Endothelial cell of umbilical vein (primary cell): Measurements from ENCODE around the gene CAND2. TPM values are rescaled to one million over a fixed set of nuclear protein-coding genes. Genes with fewer than 3 reads are reported as not detected.

Experiments used
- BruUV-seq: library from RNA; stranded (reverse); fragments of 400-500 nt; replicated peaks from 2 replicates; lab custom pipeline; 2021; lab: Mats Ljungman, UMichigan
- CTCF ChIA-PET: fragments of 300-600, 350-600 bp; sonication (Branson Sonifier 250); formaldehyde crosslinking; loops from one replicate; lab custom pipeline; 2021; ENCODE audit warnings: antibody characterized with exemption, inconsistent platforms; lab: Charles Lee
- POLR2A ChIA-PET: fragments of 300-600, 350-600 bp; sonication (Branson Sonifier 250); formaldehyde crosslinking; loops from one replicate; lab custom pipeline; 2021; ENCODE audit warnings: antibody characterized with exemption, inconsistent platforms; lab: Charles Lee
- DNase-seq: peaks from one replicate; pipeline ENCODE4 v3.0.0-alpha.2; 2011; ENCODE audit warnings: low read depth, low spot score
- FAIRE-seq: peaks from 2 replicates; lab custom pipeline; 2011; peaks lifted over from hg19 to GRCh38; lab: Jason Lieb, UNC
- H2AFZ ChIP-seq: 2 replicates; pipeline ENCODE4 v1.6.0; 2012; ENCODE audit warnings: low read depth, low read length, control low read depth, inconsistent platforms
- H3K27ac ChIP-seq: 2 replicates; pipeline ENCODE4 v1.5.1; 2011; ENCODE audit warnings: low read depth, mild to moderate bottlenecking, control low read depth, low read length, moderate library complexity; ENCODE audit not compliant: insufficient read depth
- H3K27me3 ChIP-seq, 2 experiments: 2 replicates each; pipeline versions ENCODE4 v1.6.0 to v1.6.1; 2011; ENCODE audit warnings: low read length in 2 of 2, mixed read lengths in 1 of 2; ENCODE audit not compliant: control insufficient read depth in 2 of 2, insufficient read depth in 2 of 2
- H3K36me3 ChIP-seq, 2 experiments: 2 replicates in 1 of 2; 3 replicates in 1 of 2; pipeline ENCODE4 v1.5.1; 2011; ENCODE audit warnings: low read length in 2 of 2, mild to moderate bottlenecking in 1 of 2, moderate library complexity in 1 of 2; ENCODE audit not compliant: control insufficient read depth in 2 of 2, insufficient read depth in 2 of 2; ENCODE audit errors: extremely low read depth in 1 of 2
- H3K4me1 ChIP-seq: 3 replicates; pipeline ENCODE4 v1.5.1; 2011; ENCODE audit warnings: mild to moderate bottlenecking, low read length; ENCODE audit not compliant: control insufficient read depth, insufficient read depth; ENCODE audit errors: extremely low read depth
- H3K4me2 ChIP-seq: 2 replicates; pipeline ENCODE4 v1.6.1; 2011; ENCODE audit warnings: low read length, control low read depth, mixed read lengths; ENCODE audit not compliant: insufficient read depth
- H3K4me3 ChIP-seq, 3 experiments: fragments of 200-600 bp in 1 of 3; sonication (generic), shearing (Covaris generic) in 1 of 3; replicated peaks in 1 of 3; 2 replicates each; pipeline ENCODE4 v1.5.1; 2011 to 2016; ENCODE audit warnings: control low read depth in 3 of 3, low read length in 3 of 3, mild to moderate bottlenecking in 2 of 3, inconsistent platforms in 1 of 3, low read depth in 1 of 3, moderate library complexity in 1 of 3; ENCODE audit not compliant: insufficient read depth in 1 of 3
- H3K79me2 ChIP-seq: 2 replicates; pipeline ENCODE4 v1.6.0; 2012; ENCODE audit warnings: low read length, inconsistent platforms; ENCODE audit not compliant: control insufficient read depth, insufficient read depth
- H3K9ac ChIP-seq: replicated peaks from 2 replicates; pipeline ENCODE3; 2011; ENCODE audit warnings: low read length, control low read depth; ENCODE audit not compliant: insufficient read depth; ENCODE audit errors: extremely low read depth
- H3K9me1 ChIP-seq: replicated peaks from 3 replicates; pipeline ENCODE4 v1.6.0; 2011; ENCODE audit warnings: mild to moderate bottlenecking, low read length; ENCODE audit not compliant: control insufficient read depth, insufficient read depth; ENCODE audit errors: extremely low read depth
- H3K9me3 ChIP-seq: replicated peaks from 2 replicates; pipeline ENCODE4 v1.5.1; 2012; ENCODE audit warnings: low read length, inconsistent platforms; ENCODE audit not compliant: control insufficient read depth, insufficient read depth
- H4K20me1 ChIP-seq: replicated peaks from 2 replicates; pipeline ENCODE3; 2011; ENCODE audit warnings: mild to moderate bottlenecking, low read length; ENCODE audit not compliant: control insufficient read depth, insufficient read depth; ENCODE audit errors: extremely low read depth
- CTCF ChIP-seq, 2 donors: IDR thresholded peaks; 1 replicate in 1 of 2; 2 replicates in 1 of 2; pipeline ENCODE4 v1.5.1; 2011; ENCODE audit warnings: low read length in 2 of 2, mild to moderate bottlenecking in 2 of 2, moderate library complexity in 2 of 2, control low read depth in 1 of 2, inconsistent platforms in 1 of 2, low read depth in 1 of 2; ENCODE audit not compliant: insufficient read depth in 1 of 2; ENCODE audit errors: extremely low read depth in 1 of 2
- EZH2 ChIP-seq: IDR thresholded peaks from 2 replicates; pipeline ENCODE4 v1.6.1; 2012; ENCODE audit warnings: borderline replicate concordance, low read depth, mild to moderate bottlenecking, moderate library complexity, low read length, inconsistent platforms; ENCODE audit not compliant: severe bottlenecking
- FOS ChIP-seq: IDR thresholded peaks from 2 replicates; pipeline ENCODE4 v1.6.1; 2011; ENCODE audit warnings: mild to moderate bottlenecking, low read length, moderate library complexity, borderline replicate concordance; ENCODE audit not compliant: insufficient read depth
- GATA2 ChIP-seq: IDR thresholded peaks from 2 replicates; pipeline ENCODE4 v1.7.0; 2011; ENCODE audit warnings: low read depth, mild to moderate bottlenecking, moderate library complexity, mixed read lengths, low read length; ENCODE audit not compliant: insufficient read length, insufficient read depth
- JUN ChIP-seq: IDR thresholded peaks from 2 replicates; pipeline ENCODE4 v1.6.1; 2011; ENCODE audit warnings: borderline replicate concordance, low read depth; ENCODE audit not compliant: insufficient read length, insufficient read depth
- MAX ChIP-seq: IDR thresholded peaks from 2 replicates; pipeline ENCODE4 v1.6.1; 2011; ENCODE audit not compliant: insufficient read depth, insufficient read length
- MYC ChIP-seq: IDR thresholded peaks from one replicate; pipeline ENCODE4 v1.6.1; 2011; ENCODE audit warnings: mild to moderate bottlenecking, low read depth, low read length
- POLR2A ChIP-seq: IDR thresholded peaks from 2 replicates; pipeline ENCODE4 v1.6.1; 2012; ENCODE audit warnings: low read depth, mild to moderate bottlenecking, control low read depth, low read length
- POLR2AphosphoS5 ChIP-seq: IDR thresholded peaks from 2 replicates; pipeline ENCODE4 v1.6.1; 2012; ENCODE audit warnings: low read depth, mild to moderate bottlenecking, control low read depth, low read length, moderate library complexity; ENCODE audit not compliant: insufficient read depth
- dilution Hi-C: fragments of 300-500 bp; cut with MboI; formaldehyde crosslinking; loops from one replicate; pipeline ENCODE4 v1.15.0; 2019; ENCODE audit warnings: low sequenced_read_pairs; ENCODE audit not compliant: extremely low pct_ligation_motif_present
- intact Hi-C: fragments of 100-400 bp; cut with micrococcal nuclease; formaldehyde crosslinking; loops from one replicate; pipeline ENCODE4 v1.10.0; 2022
- polyA plus RNA-seq, 4 experiments: library from polyadenylated mRNA; depleted of rRNA in 3 of 4; stranded (reverse) in 3 of 4; unstranded in 1 of 4; fragments of >200 nt; gene quantifications; 2 replicates each; pipeline versions ENCODE4 v1.2.1 to v1.2.3, GENCODE V29; 2011 to 2012; ENCODE audit warnings: missing spikeins in 1 of 4
- total RNA-seq: library from RNA; stranded (reverse); gene quantifications from 2 replicates; pipeline ENCODE4 v1.2.3, GENCODE V29; 2021

CAND2 gene
- total and polyA plus RNA-seq, 2 donors (not counting 3 experiments of a cell fraction or from before 2014, with no cell fraction given): 7.1 to 11.0 TPM

- Histone ChIP-seq H3K9me3 (no peaks in the 10 kb centered on the region), H3K36me3 (no peaks in the 10 kb centered on the region), H3K4me2 (no peak overlapping the region), H3K4me3 (no peak overlapping the region), H3K9me1 (no peaks in the 10 kb centered on the region), H3K27me3 (no peaks in the 10 kb centered on the region), H2AFZ (no peak overlapping the region), H3K4me1 (no peaks in the 10 kb centered on the region), H3K9ac (no peak overlapping the region), H3K79me2 (no peaks in the 10 kb centered on the region), H4K20me1 (no peaks in the 10 kb centered on the region), H3K27ac (no peak overlapping the region)
- POLR2A ChIA-PET: no interaction called here
- no peak for DNase-seq
- FAIRE-seq: no peak
- TF ChIP-seq JUN (no peak), GATA2 (no peak), EZH2 (no peak), FOS (no peak), CTCF (IDR thresholded peaks at IDR 0.05; ENCODE audit: extremely low read depth in 1 of 2, insufficient read depth in 1 of 2, low read depth in 1 of 2, low read length in 2 of 2) (no peak), MYC (no peak), POLR2A (no peak), MAX (no peak), POLR2AphosphoS5 (no peak)
- dilution Hi-C loops (no loop called here), intact Hi-C loops (no loop called here)
- no TSS peak for BruUV-seq
- CTCF ChIA-PET: no interaction called here
These were observed 6.9 kb downstream of the CAND2 start for GRCh38 chr3:12803371-12803770.
